Transverse colon (tissue), 4 donors: ENCODE data around the gene EXD3. TPM values are rescaled to one million over a fixed set of nuclear protein-coding genes. Genes with fewer than 3 reads are reported as not detected.

ENCODE experiments used
- DNase-seq: peaks from one replicate; pipeline ENCODE4 v3.0.0-alpha.2; 2019
- H3K27ac ChIP-seq, 4 donors: fragments of 200-600 bp; sonication (generic); 2 replicates each; pipeline ENCODE4 v1.5.1; 2016 to 2018; ENCODE audit warnings: inconsistent platforms in 4 of 4
- H3K27me3 ChIP-seq: fragments of 200-600 bp; sonication (generic); 2 replicates; pipeline ENCODE4 v1.5.1; 2017; ENCODE audit warnings: inconsistent platforms
- H3K36me3 ChIP-seq, 4 donors: fragments of 200-600 bp; sonication (generic); 2 replicates each; pipeline ENCODE4 v1.5.1; 2017 to 2019; ENCODE audit warnings: inconsistent platforms in 4 of 4
- H3K4me1 ChIP-seq, 4 donors: fragments of 200-600 bp; sonication (generic); 2 replicates each; pipeline ENCODE4 v1.5.1; 2017 to 2020; ENCODE audit warnings: inconsistent platforms in 4 of 4
- H3K4me3 ChIP-seq, 4 donors: fragments of 200-600 bp; sonication (generic); 1 replicate in 1 of 4; 2 replicates in 3 of 4; pipeline versions ENCODE4 v1.5.1 to v1.6.1; 2017 to 2019; ENCODE audit warnings: inconsistent platforms in 4 of 4
- H3K9me3 ChIP-seq, 2 donors: fragments of 200-600 bp; sonication (generic); 2 replicates each; pipeline ENCODE4 v1.5.1; 2017 to 2019; ENCODE audit warnings: inconsistent platforms in 2 of 2
- CTCF ChIP-seq, 5 experiments: fragments of 200-600 bp in 3 of 5; fragments of 450-650 bp in 2 of 5; sonication (generic) in 3 of 5; IDR thresholded peaks; 1 replicate in 2 of 5; 2 replicates in 3 of 5; pipeline ENCODE4 v1.5.1; 2016 to 2017; ENCODE audit warnings: antibody characterized with exemption in 5 of 5, inconsistent platforms in 3 of 5, mild to moderate bottlenecking in 2 of 5, moderate library complexity in 1 of 5
- EP300 ChIP-seq: sonication (generic); formaldehyde crosslinking; IDR thresholded peaks from one replicate; pipeline ENCODE4 v1.6.1; 2017; ENCODE audit warnings: antibody characterized with exemption, low read depth
- POLR2A ChIP-seq: fragments of 450-650 bp; IDR thresholded peaks from one replicate; pipeline ENCODE4 v1.6.1; 2016; ENCODE audit warnings: antibody characterized with exemption, mild to moderate bottlenecking, moderate library complexity
- POLR2AphosphoS5 ChIP-seq, 3 donors: sonication (generic); formaldehyde crosslinking; IDR thresholded peaks; one replicate each; pipeline ENCODE4 v1.6.1; 2016; ENCODE audit warnings: antibody characterized with exemption in 3 of 3
- WGBS, 2 donors: methylation state at CpG; one replicate each; pipeline ENCODE4 v1.1.5; 2018; ENCODE audit warnings: low coverage in 1 of 2; 5-methylcytosine and 5-hydroxymethylcytosine counted together
- in situ Hi-C, 4 donors: fragments of 200-750 bp; cut with MboI; loops; one replicate each; pipeline versions ENCODE4 v1.15.0 to v1.15.1; 2017; ENCODE audit warnings: low sequenced_read_pairs in 3 of 4, low pct_ligation_motif_present in 1 of 4, low pct_unique_long_range_greater_than_20kb in 1 of 4
- intact Hi-C: fragments of 100-400 bp; cut with DNase I; formaldehyde crosslinking; loops from one replicate; pipeline ENCODE4 v1.15.1; 2023; ENCODE audit warnings: low total_unique reads
- total RNA-seq, 4 donors: library from RNA; depleted of rRNA; stranded (reverse); fragments of >200 nt; gene quantifications; one replicate each; pipeline ENCODE4 v1.1.0, GENCODE V29; 2016

The EXD3 gene
- total RNA-seq, 4 donors from 2014 or later = 47.6 to 228 (median 74.2) TPM

- in situ Hi-C loops = no loop called here
- no peak overlapping the region for H3K4me3 ChIP-seq
- H3K27me3 ChIP-seq = no peaks in the 10 kb centered on the region
- no peak overlapping the region for H3K27ac ChIP-seq
- intact Hi-C loops = no loop called here
- H3K36me3 ChIP-seq = no peaks in the 10 kb centered on the region
- DNase-seq = no peak
- H3K9me3 ChIP-seq = no peaks in the 10 kb centered on the region
- TF ChIP-seq POLR2A = no peak
- no peak for TF ChIP-seq EP300
- no peak for TF ChIP-seq POLR2AphosphoS5 (IDR thresholded peaks at IDR 0.05)
- 94% methylated on average over 14 of the region's 20 CpGs; no CpG with 5 or more reads in 1 of the 2 donors for WGBS, 2 donors
- peaks cover 12 to 34% (median 31%) of the 10 kb centered on the region in 4 donors for H3K4me1 ChIP-seq
Observed at GRCh38 chr9:137432687-137433348, 9.9 kb upstream of the EXD3 start.

GRCh38 chr9:137431416-137431931, 8.5 kb upstream of the EXD3 start:
- Histone ChIP-seq H3K4me3 (no peak overlapping the region), H3K27me3 (no peaks in the 10 kb centered on the region), H3K9me3 (no peaks in the 10 kb centered on the region), H3K4me1 (peaks cover 9 to 23% (median 17%) of the 10 kb centered on the region in 4 donors), H3K36me3 (no peaks in the 10 kb centered on the region), H3K27ac (no peak overlapping the region)
- in situ Hi-C loops = no loop called here
- intact Hi-C loops = no loop called here
- DNase-seq = no peak
- WGBS, 2 donors = 73% methylated on average over 19 of the region's 21 CpGs; no CpG with 5 or more reads in 1 of the 2 donors
- TF ChIP-seq POLR2AphosphoS5 (IDR thresholded peaks at IDR 0.05) (no peak), POLR2A (no peak), EP300 (no peak), CTCF (IDR thresholded peaks at IDR 0.05) (no peak)

GRCh38 chr9:137430723-137431415, 7.9 kb upstream of the EXD3 start:
- intact Hi-C loops (no loop called here), in situ Hi-C loops (no loop called here)
- H3K27ac ChIP-seq = no peak overlapping the region
- H3K4me1 ChIP-seq = peaks cover 3 to 17% (median 11%) of the 10 kb centered on the region in 4 donors
- TF ChIP-seq POLR2A (no peak), POLR2AphosphoS5 (IDR thresholded peaks at IDR 0.05) (peak in 1 of 3 donors; percentile 11)
- no peaks in the 10 kb centered on the region for H3K9me3 ChIP-seq
- no peaks in the 10 kb centered on the region for H3K36me3 ChIP-seq
- no peaks in the 10 kb centered on the region for H3K27me3 ChIP-seq
- 81% methylated on average over 18 of the region's 27 CpGs; no CpG with 5 or more reads in 1 of the 2 donors for WGBS, 2 donors
- H3K4me3 ChIP-seq = no peak overlapping the region
- DNase-seq = no peak

GRCh38 chr9:137429974-137430722, 7.2 kb upstream of the EXD3 start:
- Histone ChIP-seq H3K27me3 (no peaks in the 10 kb centered on the region), H3K9me3 (no peaks in the 10 kb centered on the region), H3K4me3 (no peak overlapping the region), H3K4me1 (peaks cover 0 to 12% (median 8%) of the 10 kb centered on the region in 4 donors), H3K27ac (no peak overlapping the region), H3K36me3 (no peaks in the 10 kb centered on the region)
- 10 to 26% methylated on average over 2 to 30 of the region's 34 CpGs for WGBS, 2 donors
- TF ChIP-seq POLR2AphosphoS5 (IDR thresholded peaks at IDR 0.05) (peak in 2 of 3 donors; percentile 43 to 54), POLR2A (peak; percentile 26), EP300 (no peak), CTCF (IDR thresholded peaks at IDR 0.05) (no peak)
- in situ Hi-C loops (no loop called here), intact Hi-C loops (no loop called here)
- peak; percentile 82 for DNase-seq
